Sigmoid colon (tissue), 4 donors: ENCODE measurements around the gene FIP1L1.

Source experiments
- EP300 ChIP-seq, 4 donors: sonication (generic); formaldehyde crosslinking; IDR thresholded peaks; one replicate each; pipeline ENCODE4 v1.6.1; 2017; ENCODE audit warnings: antibody characterized with exemption in 4 of 4
- POLR2A ChIP-seq, 2 donors: fragments of 450-650 bp; IDR thresholded peaks; one replicate each; pipeline ENCODE4 v1.6.1; 2016; ENCODE audit warnings: antibody characterized with exemption in 2 of 2, mild to moderate bottlenecking in 2 of 2, moderate library complexity in 2 of 2
- POLR2AphosphoS5 ChIP-seq, 4 donors: sonication (generic); formaldehyde crosslinking; IDR thresholded peaks; one replicate each; pipeline ENCODE4 v1.6.1; 2017; ENCODE audit warnings: antibody characterized with exemption in 4 of 4
- TF ChIP-seq, protein P1 (sequence below), 4 experiments: fragments of 450-650 bp in 3 of 4; fragments of 200-600 bp in 1 of 4; IDR thresholded peaks; one replicate each; pipeline ENCODE4 v1.5.1; 2016 to 2019; ENCODE audit warnings: antibody characterized with exemption in 4 of 4, mild to moderate bottlenecking in 3 of 4, moderate library complexity in 2 of 4

DNA sequence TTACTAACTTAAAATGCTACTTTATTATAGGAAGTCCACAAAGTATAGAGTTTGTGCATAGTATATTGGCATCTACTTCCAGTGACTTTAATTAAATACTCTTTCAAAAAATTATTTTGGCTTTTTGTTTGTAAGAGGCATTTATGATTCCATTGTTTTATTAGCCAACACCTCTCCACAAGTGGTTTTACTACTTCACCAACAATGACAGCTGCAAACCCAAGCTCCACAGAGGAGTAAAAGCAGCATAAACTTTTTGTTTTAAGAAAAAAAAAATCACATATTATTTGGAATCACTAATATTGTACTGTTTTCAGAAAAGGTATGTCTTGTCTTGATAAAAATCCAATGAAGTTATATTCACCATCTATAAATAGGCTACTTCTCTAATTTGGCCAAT lies 88.5 kb downstream of the FIP1L1 start:
- TF ChIP-seq, protein P1, sequence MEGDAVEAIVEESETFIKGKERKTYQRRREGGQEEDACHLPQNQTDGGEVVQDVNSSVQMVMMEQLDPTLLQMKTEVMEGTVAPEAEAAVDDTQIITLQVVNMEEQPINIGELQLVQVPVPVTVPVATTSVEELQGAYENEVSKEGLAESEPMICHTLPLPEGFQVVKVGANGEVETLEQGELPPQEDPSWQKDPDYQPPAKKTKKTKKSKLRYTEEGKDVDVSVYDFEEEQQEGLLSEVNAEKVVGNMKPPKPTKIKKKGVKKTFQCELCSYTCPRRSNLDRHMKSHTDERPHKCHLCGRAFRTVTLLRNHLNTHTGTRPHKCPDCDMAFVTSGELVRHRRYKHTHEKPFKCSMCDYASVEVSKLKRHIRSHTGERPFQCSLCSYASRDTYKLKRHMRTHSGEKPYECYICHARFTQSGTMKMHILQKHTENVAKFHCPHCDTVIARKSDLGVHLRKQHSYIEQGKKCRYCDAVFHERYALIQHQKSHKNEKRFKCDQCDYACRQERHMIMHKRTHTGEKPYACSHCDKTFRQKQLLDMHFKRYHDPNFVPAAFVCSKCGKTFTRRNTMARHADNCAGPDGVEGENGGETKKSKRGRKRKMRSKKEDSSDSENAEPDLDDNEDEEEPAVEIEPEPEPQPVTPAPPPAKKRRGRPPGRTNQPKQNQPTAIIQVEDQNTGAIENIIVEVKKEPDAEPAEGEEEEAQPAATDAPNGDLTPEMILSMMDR (IDR thresholded peaks at IDR 0.05): no peak
- no peak for TF ChIP-seq EP300 (IDR thresholded peaks at IDR 0.05)
- no peak for TF ChIP-seq POLR2A (IDR thresholded peaks at IDR 0.05)
- TF ChIP-seq POLR2AphosphoS5 (IDR thresholded peaks at IDR 0.05): no peak
